NCI-H1092 (cell line): Measurements from ENCODE around the gene HIVEP2.
"Not testable (repeated sequence)": the region's sequence is repeated elsewhere in the genome, so short reads cannot be mapped to it uniquely, and the experiment has no call there.

ENCODE experiments used
- DNase-seq: peaks from one replicate; lab custom pipeline; 2025; lab: John Stamatoyannopoulos, UW

HIVEP2 gene, protein sequence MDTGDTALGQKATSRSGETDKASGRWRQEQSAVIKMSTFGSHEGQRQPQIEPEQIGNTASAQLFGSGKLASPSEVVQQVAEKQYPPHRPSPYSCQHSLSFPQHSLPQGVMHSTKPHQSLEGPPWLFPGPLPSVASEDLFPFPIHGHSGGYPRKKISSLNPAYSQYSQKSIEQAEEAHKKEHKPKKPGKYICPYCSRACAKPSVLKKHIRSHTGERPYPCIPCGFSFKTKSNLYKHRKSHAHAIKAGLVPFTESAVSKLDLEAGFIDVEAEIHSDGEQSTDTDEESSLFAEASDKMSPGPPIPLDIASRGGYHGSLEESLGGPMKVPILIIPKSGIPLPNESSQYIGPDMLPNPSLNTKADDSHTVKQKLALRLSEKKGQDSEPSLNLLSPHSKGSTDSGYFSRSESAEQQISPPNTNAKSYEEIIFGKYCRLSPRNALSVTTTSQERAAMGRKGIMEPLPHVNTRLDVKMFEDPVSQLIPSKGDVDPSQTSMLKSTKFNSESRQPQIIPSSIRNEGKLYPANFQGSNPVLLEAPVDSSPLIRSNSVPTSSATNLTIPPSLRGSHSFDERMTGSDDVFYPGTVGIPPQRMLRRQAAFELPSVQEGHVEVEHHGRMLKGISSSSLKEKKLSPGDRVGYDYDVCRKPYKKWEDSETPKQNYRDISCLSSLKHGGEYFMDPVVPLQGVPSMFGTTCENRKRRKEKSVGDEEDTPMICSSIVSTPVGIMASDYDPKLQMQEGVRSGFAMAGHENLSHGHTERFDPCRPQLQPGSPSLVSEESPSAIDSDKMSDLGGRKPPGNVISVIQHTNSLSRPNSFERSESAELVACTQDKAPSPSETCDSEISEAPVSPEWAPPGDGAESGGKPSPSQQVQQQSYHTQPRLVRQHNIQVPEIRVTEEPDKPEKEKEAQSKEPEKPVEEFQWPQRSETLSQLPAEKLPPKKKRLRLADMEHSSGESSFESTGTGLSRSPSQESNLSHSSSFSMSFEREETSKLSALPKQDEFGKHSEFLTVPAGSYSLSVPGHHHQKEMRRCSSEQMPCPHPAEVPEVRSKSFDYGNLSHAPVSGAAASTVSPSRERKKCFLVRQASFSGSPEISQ (N-terminal part only)

GRCh38 chr6:142945049-142945445, at the start of gene HIVEP2:
TSS of gene HIVEP2 (minus strand) at chr6:142945176. CDS start at chr6:142774738, 170,438 bp downstream.
- DNase-seq, result no peak

- DNase-seq, result no peak
These were observed 49.0 kb upstream of the HIVEP2 start for GRCh38 chr6:142993977-142994376.

- no peak for DNase-seq
These were observed 42.5 kb upstream of the HIVEP2 start for GRCh38 chr6:142987490-142987889.

DNA sequence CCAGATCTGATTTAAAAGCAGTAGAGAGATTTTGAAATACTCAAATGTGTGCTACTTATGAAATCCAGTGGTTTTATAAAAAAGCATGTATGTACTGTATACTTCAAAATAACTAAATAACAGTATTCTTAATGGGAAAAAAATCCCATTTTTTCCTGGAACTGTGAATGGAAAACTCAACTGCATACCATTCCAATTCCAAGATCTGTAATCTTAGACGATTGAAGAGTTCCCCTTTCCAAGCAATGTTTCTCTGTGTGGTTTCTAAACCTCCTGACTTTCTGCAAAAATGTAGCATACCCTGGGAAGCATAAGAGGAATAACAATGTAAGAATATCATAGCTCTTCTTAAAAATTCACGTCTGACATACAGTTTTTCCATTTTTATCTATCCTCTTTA, 40.3 kb upstream of the HIVEP2 start:
- no peak for DNase-seq

DNA sequence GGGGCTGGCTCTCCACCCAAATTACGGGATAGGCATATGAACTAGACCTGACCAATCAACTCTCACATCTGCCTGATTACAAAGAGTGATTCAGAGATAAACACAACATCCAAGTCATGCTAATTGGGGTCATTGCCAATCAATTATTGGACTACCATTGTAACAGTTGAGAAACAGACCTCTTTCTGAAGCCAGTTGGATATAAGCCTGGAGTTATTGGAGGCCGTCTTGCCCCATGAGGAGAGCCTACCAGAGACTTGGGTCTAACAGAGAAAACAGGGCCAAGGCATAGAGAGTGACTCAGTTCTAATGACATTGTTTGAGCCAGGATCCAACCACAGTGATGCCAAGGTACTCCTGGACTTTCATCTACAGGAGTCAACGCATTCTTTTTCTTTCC, 39.4 kb upstream of the HIVEP2 start:
- no peak for DNase-seq

DNA sequence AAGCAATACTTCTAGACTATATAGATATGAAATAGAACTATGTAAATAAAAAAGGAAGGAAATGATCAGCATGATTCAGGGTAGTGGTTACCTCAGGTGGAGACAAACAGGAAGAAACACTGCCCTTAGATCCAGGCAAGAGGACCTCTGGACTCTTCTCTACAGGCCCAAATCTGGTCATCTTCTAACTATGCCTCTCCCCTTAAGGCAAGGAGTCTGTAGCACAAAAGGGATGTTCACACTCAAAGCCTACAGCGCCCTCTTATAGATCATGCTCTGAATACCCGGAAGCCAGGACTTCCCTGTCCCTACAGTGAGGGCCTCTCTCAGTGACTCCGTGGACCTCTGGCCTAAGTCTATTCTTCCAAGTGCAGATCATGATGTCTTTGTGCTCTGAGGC, 30.4 kb upstream of the HIVEP2 start:
- no peak for DNase-seq

DNA sequence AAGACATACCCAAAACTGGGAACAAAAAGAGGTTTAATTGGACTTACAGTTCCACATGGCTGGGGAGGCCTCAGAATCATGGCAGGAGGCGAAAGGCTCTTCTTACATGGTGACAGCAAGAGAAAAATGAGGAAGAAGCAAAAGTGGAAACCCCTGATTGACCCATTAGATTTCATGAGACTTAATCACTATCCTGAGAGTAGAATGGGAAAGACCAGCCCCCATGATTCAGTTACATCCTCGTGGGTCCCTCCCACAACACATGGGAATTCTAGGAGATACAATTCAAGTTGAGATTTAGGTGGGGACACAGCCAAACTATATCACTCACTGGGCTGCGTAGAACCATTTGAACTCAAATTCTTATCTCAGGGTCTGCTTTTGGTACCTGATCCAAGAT, 26.0 kb upstream of the HIVEP2 start:
- not testable (repeated sequence) for DNase-seq

- DNase-seq, result no peak
These were observed 23.6 kb upstream of the HIVEP2 start for GRCh38 chr6:142968601-142969000.

DNA sequence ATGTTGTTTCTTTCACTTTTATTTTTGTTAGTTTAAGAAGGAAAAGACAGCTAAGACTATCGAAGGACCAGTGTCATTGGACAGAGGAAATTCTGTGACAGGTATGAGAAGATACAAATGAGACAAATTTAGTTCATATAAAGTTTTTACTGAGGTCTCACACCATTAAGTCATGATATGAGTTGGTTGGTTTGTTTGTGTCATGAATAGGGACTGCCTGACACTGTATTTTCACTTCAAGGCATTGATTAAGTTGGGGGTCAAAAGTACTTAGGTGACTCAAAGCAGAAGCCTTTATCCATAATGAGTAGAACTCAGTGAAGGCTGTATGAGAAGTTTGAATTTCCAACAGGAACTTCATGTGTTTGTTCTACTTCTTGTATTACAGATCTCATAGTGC, 21.3 kb upstream of the HIVEP2 start:
- DNase-seq, result no peak

DNA sequence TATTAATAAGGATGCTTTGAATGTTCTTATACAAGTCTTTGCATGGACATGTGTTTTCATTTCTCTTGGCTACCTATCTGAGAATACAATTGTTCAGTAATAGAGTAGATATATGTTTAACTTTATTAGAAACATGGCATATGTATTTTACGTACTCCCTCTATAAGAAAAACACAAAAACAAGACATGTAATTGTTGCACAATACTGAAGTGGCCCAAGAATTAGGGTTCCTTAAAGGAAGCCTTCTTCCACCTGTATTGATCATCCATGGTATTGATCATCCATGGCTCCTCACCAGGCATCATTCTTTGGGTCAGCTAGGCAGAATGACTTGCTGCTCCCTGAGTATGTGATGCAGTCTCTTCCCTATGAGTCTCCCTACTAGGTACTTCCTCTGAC, 20.2 kb upstream of the HIVEP2 start:
- DNase-seq, result no peak

DNA sequence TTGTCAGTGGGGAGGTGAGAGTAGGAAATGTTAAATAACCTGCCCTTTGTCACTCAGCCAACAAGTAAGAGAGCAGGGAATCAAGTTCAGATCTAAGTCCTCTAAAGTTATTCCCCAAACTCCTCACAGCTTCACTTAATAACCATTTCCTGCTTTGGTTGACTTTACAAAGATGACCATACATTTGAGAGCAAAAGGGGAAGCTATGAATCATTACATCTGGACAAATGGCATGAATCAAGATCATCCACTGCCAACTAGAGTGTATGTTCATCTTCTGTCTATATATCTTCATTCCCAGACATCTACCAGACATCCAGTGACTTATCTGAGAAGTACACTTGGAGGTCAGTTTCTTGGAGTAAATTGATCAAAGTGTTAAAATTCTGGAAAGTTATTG, 15.1 kb upstream of the HIVEP2 start:
- DNase-seq, result no peak

DNA sequence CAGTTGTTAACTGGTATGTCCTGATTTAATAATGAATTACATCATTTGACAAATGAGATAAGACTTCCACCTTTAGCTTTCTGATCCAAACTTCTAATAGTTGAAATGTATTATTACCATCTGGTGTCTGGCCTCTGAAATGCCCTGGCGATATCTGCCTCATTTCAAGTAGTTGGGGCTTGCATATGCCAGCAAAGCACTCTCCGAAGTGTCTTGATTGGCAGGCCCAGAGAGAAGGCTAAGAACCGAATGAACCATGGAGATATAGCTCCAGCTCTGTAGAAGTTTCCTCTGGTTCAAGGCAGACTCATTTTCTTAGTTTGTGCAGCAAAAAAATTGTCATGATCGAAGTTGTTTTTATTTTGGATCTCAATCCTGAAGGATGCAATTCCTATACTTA, 13.4 kb upstream of the HIVEP2 start:
- no peak for DNase-seq

GRCh38 chr6:142956726-142957125, 11.8 kb upstream of the HIVEP2 start:
- no peak for DNase-seq

GRCh38 chr6:142954844-142955243, 9.9 kb upstream of the HIVEP2 start:
- DNase-seq, result no peak

- no peak for DNase-seq
These were observed 8.6 kb upstream of the HIVEP2 start for GRCh38 chr6:142953373-142954273.

DNA sequence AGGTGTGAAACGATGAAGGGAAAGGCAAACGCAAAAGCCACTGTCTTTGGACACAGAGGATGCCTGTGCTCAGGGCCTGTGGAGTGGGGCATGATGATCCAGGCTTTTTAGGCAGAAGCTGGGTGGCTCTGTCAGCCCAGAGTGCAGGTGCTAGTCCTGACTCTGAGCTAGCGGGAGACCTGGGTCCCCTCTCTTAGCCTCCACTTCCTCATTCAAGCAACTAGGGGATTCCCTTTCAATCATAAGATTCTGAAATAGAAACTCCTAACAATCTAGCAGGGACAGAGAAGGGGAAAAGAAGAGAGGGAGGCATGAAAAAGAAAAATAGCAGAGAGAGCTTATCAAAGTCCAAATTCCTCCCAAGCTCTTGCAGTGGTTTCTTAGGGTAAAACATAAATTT, 7.6 kb upstream of the HIVEP2 start:
- no peak for DNase-seq

GRCh38 chr6:142950291-142950690, 5.3 kb upstream of the HIVEP2 start:
- no peak for DNase-seq

DNA sequence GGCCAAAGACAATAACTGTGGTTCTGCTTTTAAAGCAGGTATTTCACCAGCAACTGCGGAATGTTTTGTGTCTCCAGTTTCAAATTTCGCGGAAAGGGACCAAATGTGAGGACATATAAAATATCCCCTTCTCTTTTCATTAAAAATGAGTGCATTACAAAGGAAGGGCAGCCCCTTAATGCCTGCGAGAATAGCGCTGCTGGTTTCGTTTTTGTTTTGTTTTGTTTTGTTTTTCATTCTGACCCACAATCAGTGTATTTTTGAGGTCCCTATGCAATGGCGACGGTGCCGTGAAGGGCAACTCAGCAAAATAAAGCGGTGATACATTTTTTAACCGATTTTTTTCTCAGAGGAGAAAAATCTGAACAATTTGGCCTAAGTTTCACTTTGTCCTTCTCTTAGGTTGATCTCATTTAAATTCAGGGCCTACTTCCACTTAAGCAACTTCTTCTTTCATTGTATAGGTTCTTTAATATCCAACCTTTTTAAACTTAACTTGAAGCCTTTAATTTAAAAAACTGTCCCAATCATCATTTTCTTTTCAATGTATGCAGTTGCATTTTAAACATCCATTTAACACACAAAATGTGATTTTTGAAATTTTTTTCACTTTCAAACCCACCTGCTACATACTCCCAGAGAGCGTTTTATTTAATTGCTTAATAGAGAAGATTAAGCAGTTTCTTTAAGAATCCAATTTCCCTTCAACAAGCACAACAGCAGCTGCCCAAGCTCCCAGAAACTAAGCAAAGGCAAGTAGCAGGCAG, 2.9 kb upstream of the HIVEP2 start:
- DNase-seq, result no peak

GRCh38 chr6:142946924-142947713, 2.1 kb upstream of the HIVEP2 start:
- no peak for DNase-seq
